HepG2 (cell line): ENCODE measurements around the gene ITM2B. TPM values are rescaled to one million over a fixed set of nuclear protein-coding genes. Genes with fewer than 3 reads are reported as not detected.

ENCODE experiments used
- ATAC-seq: fragments of 200-7000 bp; cut with Tn5 transposase; 3 replicates; pipeline ENCODE4 v1.9.1; 2020; ENCODE audit warnings: mild to moderate bottlenecking, moderate library complexity
- BruUV-seq: library from RNA; stranded (reverse); fragments of 400-500 nt; replicated peaks from 2 replicates; lab custom pipeline; 2021; lab: Mats Ljungman, UMichigan
- CTCF ChIA-PET: fragments of 300-600 bp; formaldehyde crosslinking; extraction: SDS; loops from one replicate; lab custom pipeline; 2021; ENCODE audit warnings: low total read pairs, inconsistent platforms, low intra/inter-chr PET ratio; lab: Yijun Ruan, JAX
- POLR2A ChIA-PET: fragments of 350-600 bp; sonication (Branson Sonifier 250); formaldehyde crosslinking; loops from one replicate; lab custom pipeline; 2020; ENCODE audit warnings: antibody characterized with exemption, inconsistent platforms; lab: Yijun Ruan, JAX
- DNase-seq: peaks from one replicate; pipeline ENCODE4 v3.0.0-alpha.2; 2015; ENCODE audit warnings: low spot score
- FAIRE-seq: peaks from 3 replicates; lab custom pipeline; 2011; peaks lifted over from hg19 to GRCh38; lab: Jason Lieb, UNC
- H2AFZ ChIP-seq: one replicate; pipeline ENCODE4 v1.6.1; 2011; ENCODE audit warnings: low read length, inconsistent platforms
- H3K27ac ChIP-seq: fragments of 300-600 bp; 3 replicates; pipeline ENCODE4 v1.8.0; 2011; ENCODE audit warnings: mixed run types, mild to moderate bottlenecking, mixed read lengths, low read length, inconsistent platforms; ENCODE audit not compliant: insufficient read depth; ENCODE audit errors: extremely low read length
- H3K27me3 ChIP-seq, 2 experiments: fragments of 200-600 bp in 1 of 2; 2 replicates in 1 of 2; 3 replicates in 1 of 2; pipeline versions ENCODE4 v1.6.0 to v1.8.0; 2011; ENCODE audit warnings: low read length in 2 of 2, mild to moderate bottlenecking in 2 of 2, moderate library complexity in 2 of 2, inconsistent platforms in 1 of 2; ENCODE audit not compliant: insufficient read depth in 2 of 2, control insufficient read depth in 1 of 2
- H3K36me3 ChIP-seq, 2 experiments: fragments of 200-600 bp in 1 of 2; replicated peaks in 1 of 2; 2 replicates in 1 of 2; 3 replicates in 1 of 2; pipeline versions ENCODE4 v1.5.1 to v1.8.0; 2011; ENCODE audit warnings: low read length in 2 of 2, inconsistent platforms in 1 of 2; ENCODE audit not compliant: insufficient read depth in 2 of 2, control insufficient read depth in 1 of 2
- H3K4me1 ChIP-seq: 2 replicates; pipeline ENCODE4 v1.5.1; 2012; ENCODE audit warnings: low read length, inconsistent platforms; ENCODE audit not compliant: insufficient read depth
- H3K4me2 ChIP-seq: 2 replicates; pipeline ENCODE4 v1.6.0; 2011; ENCODE audit warnings: low read depth, low read length, inconsistent platforms
- H3K4me3 ChIP-seq, 3 experiments: fragments of 200-600 bp in 1 of 3; sonication (generic), shearing (Covaris generic) in 1 of 3; replicated peaks in 1 of 3; 2 replicates each; pipeline ENCODE4 v1.5.1; 2011 to 2016; ENCODE audit warnings: low read length in 3 of 3, inconsistent platforms in 2 of 3, low read depth in 2 of 3, mild to moderate bottlenecking in 2 of 3, control low read depth in 1 of 3, mixed read lengths in 1 of 3; ENCODE audit not compliant: insufficient read depth in 1 of 3
- H3K79me2 ChIP-seq: one replicate; pipeline ENCODE4 v1.6.1; 2011; ENCODE audit warnings: low read length, inconsistent platforms; ENCODE audit not compliant: insufficient read depth
- H3K9ac ChIP-seq: 2 replicates; pipeline ENCODE4 v1.6.0; 2011; ENCODE audit warnings: mild to moderate bottlenecking, low read depth, low read length, inconsistent platforms; ENCODE audit not compliant: insufficient read depth
- H3K9me3 ChIP-seq: 2 replicates; pipeline ENCODE4 v1.5.1; 2012; ENCODE audit warnings: mild to moderate bottlenecking, low read length
- H4K20me1 ChIP-seq: 2 replicates; pipeline ENCODE4 v1.6.0; 2011; ENCODE audit warnings: inconsistent platforms, mild to moderate bottlenecking, low read length, moderate library complexity; ENCODE audit not compliant: insufficient read depth
- HMGXB4 ChIP-seq, 2 experiments: sonication (generic) in 1 of 2; formaldehyde crosslinking in 1 of 2; IDR thresholded peaks; 2 replicates each; pipeline versions ENCODE4 v1.4.0 to v1.6.1; 2018 to 2020; ENCODE audit warnings: missing genetic modification reagents in 2 of 2, borderline replicate concordance in 1 of 2, low read depth in 1 of 2, mild to moderate bottlenecking in 1 of 2, missing biosample characterization in 1 of 2
- TRIM22 ChIP-seq: fragments of 450-650 bp; IDR thresholded peaks from 2 replicates; pipeline ENCODE4 v1.6.1; 2017
- ZHX1 ChIP-seq: sonication (generic); formaldehyde crosslinking; IDR thresholded peaks from 2 replicates; pipeline ENCODE4 v1.8.1; 2022; ENCODE audit warnings: low read depth, mild to moderate bottlenecking, missing genetic modification reagents
- ZNF256 ChIP-seq: sonication (generic); formaldehyde crosslinking; conservative IDR thresholded peaks from 2 replicates; pipeline ENCODE4 v1.4.0; 2020; ENCODE audit warnings: missing genetic modification reagents
- ZNF484 ChIP-seq: sonication (generic); formaldehyde crosslinking; IDR thresholded peaks from 2 replicates; pipeline ENCODE4 v1.5.1; 2020; ENCODE audit warnings: mild to moderate bottlenecking, low read depth, missing genetic modification reagents, borderline replicate concordance
- WGBS: methylation state at CpG from one replicate; pipeline ENCODE4 v1.1.6; 2017; ENCODE audit warnings: low lambda C conversion rate; 5-methylcytosine and 5-hydroxymethylcytosine counted together
- in situ Hi-C: cut with HindIII; loops from 2 replicates; pipeline ENCODE4 v1.10.0; 2017; ENCODE audit warnings: low pct_unique_long_range_greater_than_20kb; ENCODE audit not compliant: extremely low pct_ligation_motif_present
- intact Hi-C: fragments of 100-400 bp; cut with micrococcal nuclease; formaldehyde crosslinking; loops from one replicate; pipeline ENCODE4 v1.10.0; 2022; ENCODE audit not compliant: unreplicated experiment
- polyA plus RNA-seq, 8 experiments: library from polyadenylated mRNA; depleted of rRNA in 3 of 8; stranded (reverse) in 7 of 8; unstranded in 1 of 8; fragments of >200 nt; fragmentation: Illumina TruSeq in 4 of 8; extraction: Trizol in 4 of 8; gene quantifications; 2 replicates each; pipeline versions ENCODE4 v1.2.1 to v1.2.3, GENCODE V29; 2011 to 2016; ENCODE audit warnings: low read depth in 4 of 8, missing spikeins in 1 of 8, mixed read lengths in 1 of 8; ENCODE audit not compliant: insufficient read depth in 1 of 8
- total RNA-seq, 5 experiments: library from RNA; depleted of rRNA; stranded (reverse); fragments of >200 nt; fragmentation: Illumina TruSeq; extraction: Trizol; gene quantifications; 2 replicates each; pipeline ENCODE4 v1.2.3, GENCODE V29; 2016; ENCODE audit warnings: low read depth in 1 of 5

The ITM2B gene
- total and polyA plus RNA-seq, 2 of the 13 experiments (the other 11 are each of a cell fraction or from before 2014, with no cell fraction given): 158 to 373 TPM

- TF ChIP-seq ZNF484 (no peak), ZNF256 (CRISPR knock-in tag) (no peak), HMGXB4 (CRISPR knock-in tag; IDR thresholded peaks at IDR 0.05; ENCODE audit: borderline replicate concordance in 1 of 2, low read depth in 1 of 2) (no peak)
- TF ChIP-seq, all 625 proteins: peak for 56
Observed at GRCh38 chr13:48253849-48254248, 20.8 kb downstream of the ITM2B start (continued).

- DNase-seq: no peak
- no peak for ATAC-seq
- intact Hi-C loops (loop anchor here (5.0 kb wide), 1 partner anchor 52 kb away; no protein-coding TSS in a partner anchor), in situ Hi-C loops (no loop called here)
- Histone ChIP-seq H3K27ac (no peak overlapping the region), H3K9ac (no peak overlapping the region), H2AFZ (no peak overlapping the region), H3K4me2 (no peak overlapping the region), H3K36me3 (peaks cover 9 to 38% of the 10 kb centered on the region in 2 experiments), H4K20me1 (no peaks in the 10 kb centered on the region), H3K27me3 (no peaks in the 10 kb centered on the region), H3K79me2 (peaks cover 3% of the 10 kb centered on the region), H3K4me1 (peaks cover 64% of the 10 kb centered on the region), H3K9me3 (no peaks in the 10 kb centered on the region), H3K4me3 (no peak overlapping the region)
- TF ChIP-seq ZHX1 (CRISPR knock-in tag) (no peak), TRIM22 (no peak)
- ChIA-PET CTCF (no interaction called here), POLR2A (interaction anchor here (0.9 kb wide), 1 partner anchor 23 kb away, joined by 3 read pairs; no protein-coding TSS in a partner anchor)
- FAIRE-seq: no peak
- BruUV-seq: no TSS peak
- 96% methylated on average over 13 of the region's 13 CpGs for WGBS
Observed at GRCh38 chr13:48255090-48255489, 22.1 kb downstream of the ITM2B start.
